Measurements from ENCODE around the gene ATF4. TPM values are rescaled to one million over a fixed set of nuclear protein-coding genes. Genes with fewer than 3 reads are reported as not detected.

ATF4 gene
- total and polyA plus RNA-seq, 2 of the 8 experiments (the other 6 are each of a cell fraction or from before 2014, with no cell fraction given): 553 to 704 TPM

DNA sequence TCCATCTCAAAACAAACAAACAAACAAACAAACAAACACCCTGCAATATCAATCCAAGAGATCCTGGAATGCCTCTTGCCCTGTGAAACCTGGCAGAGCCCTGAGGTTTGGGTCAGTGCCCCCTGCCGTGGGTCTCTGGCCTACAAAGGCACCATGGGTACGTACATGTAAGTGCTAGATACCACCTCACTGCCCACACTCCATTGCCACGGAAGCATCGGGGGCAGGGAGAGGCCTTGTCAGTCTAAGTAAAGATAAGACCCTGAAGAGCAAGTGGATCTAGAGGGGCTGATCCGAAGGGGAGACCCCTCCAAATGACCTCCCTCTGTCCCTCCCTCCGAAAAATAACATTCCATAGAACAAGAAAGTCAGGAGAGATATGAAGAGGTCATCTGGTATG lies 20.3 kb upstream of the ATF4 start:
- Histone ChIP-seq H3K4me1 (replicated peaks in 1 of 4; ENCODE audit: control insufficient read depth in 3 of 4, insufficient read depth in 4 of 4, low read length in 3 of 4) (peaks cover 3 to 9% (median 4%) of the 10 kb centered on the region in 4 experiments; a peak in 6 of 7 replicates), H3K23ac (ENCODE audit: insufficient read length) (no peak overlapping the region), H2AFZ (ENCODE audit: low read length) (no peak overlapping the region), H4K5ac (ENCODE audit: insufficient read length, low read depth, low read length) (no peak overlapping the region), H3K4me3 (ENCODE audit: extremely low read depth in 1 of 4, insufficient read depth in 2 of 4, low read depth in 3 of 4, low read length in 4 of 4) (no peak overlapping the region), H3K79me1 (ENCODE audit: low read depth, low read length) (peaks cover 3% of the 10 kb centered on the region; the same call in 1 of the 2 replicates), H3K4ac (replicated peaks; ENCODE audit: insufficient read length, low read depth, low read length) (no peak overlapping the region), H3K56ac (replicated peaks; ENCODE audit: insufficient read length, low read depth, low read length) (no peak overlapping the region), H4K8ac (ENCODE audit: extremely low read depth, insufficient read depth, low read length) (no peak overlapping the region), H3K79me2 (ENCODE audit: control insufficient read depth in 1 of 2, insufficient read depth in 2 of 2, low read length in 2 of 2) (peaks cover 5 to 13% of the 10 kb centered on the region in 2 experiments; a peak in 3 of 4 replicates), H2BK20ac (ENCODE audit: low read length) (no peak overlapping the region), H2AK5ac (ENCODE audit: low read depth, low read length) (no peak overlapping the region), H3K36me3 (ENCODE audit: control insufficient read depth in 2 of 4, insufficient read depth in 4 of 4, low read length in 3 of 4) (peaks cover 0 to 12% (median 7%) of the 10 kb centered on the region in 4 experiments; a peak in 4 of 8 replicates), H2BK5ac (ENCODE audit: low read depth, low read length) (no peak overlapping the region), H3K9me3 (ENCODE audit: insufficient read depth in 2 of 2, low read depth in 1 of 2, low read length in 1 of 2) (no peaks in the 10 kb centered on the region), H3K14ac (ENCODE audit: insufficient read length) (no peak overlapping the region), H3K4me2 (ENCODE audit: insufficient read depth in 1 of 2, low read depth in 2 of 2, low read length in 2 of 2) (no peak overlapping the region), H3K9ac (replicated peaks in 1 of 4; ENCODE audit: extremely low read depth in 1 of 4, low read depth in 3 of 4, low read length in 3 of 4) (no peak overlapping the region), H2BK15ac (ENCODE audit: low read length) (no peak overlapping the region), H4K20me1 (replicated peaks in 1 of 2; ENCODE audit: control insufficient read depth in 1 of 2, insufficient read depth in 2 of 2, low read length in 2 of 2) (peaks cover 14 to 16% of the 10 kb centered on the region in 2 experiments), H3K23me2 (ENCODE audit: low read depth, low read length) (peaks cover 5% of the 10 kb centered on the region), H2BK12ac (ENCODE audit: low read depth, low read length) (no peak overlapping the region), H4K91ac (replicated peaks; ENCODE audit: insufficient read length, low read length) (no peak overlapping the region), H3K27me3 (replicated peaks in 1 of 4; ENCODE audit: control insufficient read depth in 3 of 4, extremely low read depth in 1 of 4, insufficient read depth in 3 of 4, low read length in 3 of 4) (peaks cover 0 to 41% (median 18%) of the 10 kb centered on the region in 4 experiments; a peak in 6 of 7 replicates), H3K18ac (ENCODE audit: extremely low read depth, low read length) (no peak overlapping the region), H3K27ac (ENCODE audit: low read depth, low read length) (no peak overlapping the region), H2BK120ac (replicated peaks; ENCODE audit: low read depth, low read length) (no peak overlapping the region)
- CTCF ChIA-PET (ENCODE audit: partially characterized antibody): interaction anchor here (0.7 to 19.7 kb wide), 3 partner anchors 14 to 436 kb away, joined by 3 to 361 read pairs (median 278); partner anchors contain the start of gene RPS19BP1
- DNase-seq (ENCODE audit: low read depth in 1 of 2, low spot score in 2 of 2): no peak
- TF ChIP-seq NRF1 (IDR thresholded peaks at IDR 0.05; ENCODE audit: low read depth, low read length): no peak
- TF ChIP-seq EP300 (IDR thresholded peaks at IDR 0.05; ENCODE audit: borderline replicate concordance in 1 of 2, low read depth in 2 of 2, low read length in 2 of 2): no peak
- no peak for TF ChIP-seq KDM4A (IDR thresholded peaks at IDR 0.05; ENCODE audit: low read depth, low read length, severe bottlenecking)
- TF ChIP-seq TCF12 (IDR thresholded peaks at IDR 0.05; ENCODE audit: low read depth, low read length): no peak
- no peak for TF ChIP-seq KDM5A (IDR thresholded peaks at IDR 0.05; ENCODE audit: low read length)
- POLR2A ChIA-PET (ENCODE audit: partially characterized antibody): interaction anchor here (1.5 to 3.6 kb wide), 2 partner anchors 24 to 181 kb away, joined by 11 to 42 read pairs; partner anchors contain the start of gene RPL3
- FAIRE-seq: no peak
- 85% methylated on average over 6 of the region's 6 CpGs; no CpG with 5 or more reads in 1 of the 2 experiments for WGBS, 2 experiments (ENCODE audit: extremely low coverage in 1 of 2, insufficient coverage in 1 of 2, insufficient read length in 1 of 2, insufficient replicate concordance in 2 of 2, low coverage in 1 of 2, low lambda C conversion rate in 2 of 2, missing lambda C conversion rate in 1 of 2)

All from H1 (cell line).